ENCODE data around the gene DIPK1A.

- no peak for TF ChIP-seq PAX5 (IDR thresholded peaks at IDR 0.05; ENCODE audit: insufficient read depth, low read length, severe bottlenecking)
- TF ChIP-seq POLR2AphosphoS5 (IDR thresholded peaks at IDR 0.05; ENCODE audit: low read depth, low read length): no peak
- TF ChIP-seq SPI1 (IDR thresholded peaks at IDR 0.05; ENCODE audit: low read depth, low read length): no peak
- TF ChIP-seq POLR2A (IDR thresholded peaks at IDR 0.05; ENCODE audit: low read depth, low read length): no peak
- TF ChIP-seq TAF1 (IDR thresholded peaks at IDR 0.05; ENCODE audit: low read depth, low read length): no peak
Measured at GRCh38 chr1:92952714-92953113, 8.5 kb downstream of the DIPK1A start.
